Measurements from ENCODE around the gene IDS. TPM values are rescaled to one million over a fixed set of nuclear protein-coding genes. Genes with fewer than 3 reads are reported as not detected.
A peak's percentile ranks its signal among the peaks of the same experiment; 100 is the strongest.
"Not testable (repeated sequence)": the region's sequence is repeated elsewhere in the genome, so short reads cannot be mapped to it uniquely, and the experiment has no call there.

Gene IDS
- total RNA-seq, 4 donors from 2014 or later: 42.7 to 117 (median 83.7) TPM

DNA sequence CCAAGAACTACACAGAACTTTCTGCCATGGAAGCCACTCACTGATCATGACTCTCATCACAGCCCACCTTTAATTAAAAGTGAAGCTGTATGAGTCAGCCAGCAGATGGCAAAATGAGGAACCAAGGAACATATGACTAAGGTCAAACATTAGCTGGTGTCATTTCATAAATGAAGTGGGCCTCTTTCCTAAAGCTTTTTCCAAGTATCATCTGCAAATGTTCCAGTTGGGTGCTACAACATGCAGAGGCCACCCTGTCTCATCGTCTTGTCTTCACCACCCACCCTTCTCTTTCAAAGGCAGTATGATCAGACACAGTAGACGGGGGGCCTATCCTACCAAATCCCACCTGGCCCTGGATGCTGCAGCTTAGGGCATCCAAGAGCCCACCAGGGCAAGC is 26.5 kb upstream of the IDS start:
- no peaks in the 10 kb centered on the region for H3K9me3 ChIP-seq
- H3K27me3 ChIP-seq: no peaks in the 10 kb centered on the region
- no peaks in the 10 kb centered on the region for H3K36me3 ChIP-seq
- intact Hi-C loops (cut with DNase I; ENCODE audit: low total_unique reads): no loop called here
- TF ChIP-seq CTCF (IDR thresholded peaks at IDR 0.05) (no peak), POLR2A (IDR thresholded peaks at IDR 0.05) (no peak)
- H3K27ac ChIP-seq: no peak overlapping the region
- H3K4me3 ChIP-seq: no peak overlapping the region
- H3K4me1 ChIP-seq: no peaks in the 10 kb centered on the region
- no peak for DNase-seq

DNA sequence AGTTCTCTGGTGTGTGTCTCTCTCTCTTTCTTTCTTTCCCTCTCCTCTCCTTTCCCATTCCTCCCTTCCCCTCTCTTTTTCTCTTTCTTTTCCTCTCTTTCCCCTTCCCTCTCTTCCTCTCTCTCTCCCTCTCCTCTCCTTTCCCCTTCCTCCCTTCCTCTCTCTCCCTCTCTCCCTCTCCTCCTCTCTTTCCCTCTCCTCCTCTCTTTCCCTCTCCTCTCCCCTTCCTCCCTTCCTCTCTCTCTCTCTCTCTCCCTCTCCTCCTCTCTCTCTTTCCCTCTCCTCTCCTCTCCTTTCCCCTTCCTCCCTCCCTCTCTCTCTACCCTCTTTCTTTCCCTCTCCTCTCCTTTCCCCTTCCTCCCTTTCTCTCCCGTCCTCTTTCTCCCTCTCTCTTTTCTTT is 23.3 kb upstream of the IDS start:
- Histone ChIP-seq H3K4me3 (no peak overlapping the region), H3K36me3 (no peaks in the 10 kb centered on the region), H3K4me1 (no peaks in the 10 kb centered on the region), H3K9me3 (no peaks in the 10 kb centered on the region), H3K27ac (no peak overlapping the region), H3K27me3 (no peaks in the 10 kb centered on the region)
- TF ChIP-seq POLR2A (IDR thresholded peaks at IDR 0.05) (no peak), CTCF (IDR thresholded peaks at IDR 0.05) (no peak)
- DNase-seq: no peak
- intact Hi-C loops (cut with DNase I; ENCODE audit: low total_unique reads): no loop called here

GRCh38 chrX:149527705-149528104 is 22.6 kb upstream of the IDS start:
- H3K36me3 ChIP-seq: no peaks in the 10 kb centered on the region
- H3K9me3 ChIP-seq: no peaks in the 10 kb centered on the region
- intact Hi-C loops (cut with DNase I; ENCODE audit: low total_unique reads): no loop called here
- no peak overlapping the region for H3K4me3 ChIP-seq
- no peaks in the 10 kb centered on the region for H3K27me3 ChIP-seq
- H3K4me1 ChIP-seq: no peaks in the 10 kb centered on the region
- no peak overlapping the region for H3K27ac ChIP-seq
- TF ChIP-seq CTCF (IDR thresholded peaks at IDR 0.05) (peak; percentile 28 to 49 (median 44)), POLR2A (IDR thresholded peaks at IDR 0.05) (no peak)
- no peak for DNase-seq

GRCh38 chrX:149526318-149527033 is 21.4 kb upstream of the IDS start:
- DNase-seq; H3K4me3 ChIP-seq; H3K27me3 ChIP-seq; intact Hi-C loops (cut with DNase I; ENCODE audit: low total_unique reads); H3K9me3 ChIP-seq; H3K4me1 ChIP-seq; H3K36me3 ChIP-seq: not testable (repeated sequence)
- peak overlapping the region in 1 of 2 donors; percentile 25 for H3K27ac ChIP-seq

- intact Hi-C loops (cut with DNase I; ENCODE audit: low total_unique reads); H3K27me3 ChIP-seq; H3K4me1 ChIP-seq; H3K36me3 ChIP-seq; DNase-seq; H3K4me3 ChIP-seq; H3K9me3 ChIP-seq: not testable (repeated sequence)
- peak overlapping the region in 1 of 2 donors; percentile 25 for H3K27ac ChIP-seq
These were observed 20.8 kb upstream of the IDS start for GRCh38 chrX:149525903-149526302.

GRCh38 chrX:149525389-149525788 is 20.3 kb upstream of the IDS start:
- intact Hi-C loops (cut with DNase I; ENCODE audit: low total_unique reads); H3K4me1 ChIP-seq; H3K9me3 ChIP-seq; H3K27me3 ChIP-seq; H3K36me3 ChIP-seq; H3K4me3 ChIP-seq: not testable (repeated sequence)
- peak; percentile 44 to 50 for DNase-seq
- H3K27ac ChIP-seq: peak overlapping the region in 1 of 2 donors; percentile 40

DNA sequence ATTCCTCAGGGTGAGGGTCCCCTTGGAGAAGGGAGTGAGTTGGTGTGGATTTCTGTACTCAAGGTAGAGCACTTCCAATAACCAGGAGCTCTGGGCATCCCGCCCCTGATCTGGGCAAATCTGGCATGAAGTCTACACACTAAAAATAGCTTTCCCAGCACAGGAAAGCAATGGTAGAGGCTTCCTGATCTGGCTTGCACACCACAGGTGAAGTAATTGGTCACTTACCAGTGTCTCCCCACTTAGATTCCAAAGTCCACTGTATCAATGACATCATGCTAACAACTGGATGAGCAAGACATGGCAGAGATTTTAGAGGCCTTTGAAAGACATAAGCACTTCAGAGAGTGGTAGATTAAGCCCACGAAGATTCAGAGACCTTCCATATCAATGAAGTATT is 17.8 kb upstream of the IDS start:
- H3K27me3 ChIP-seq: no peaks in the 10 kb centered on the region
- intact Hi-C loops (cut with DNase I; ENCODE audit: low total_unique reads): no loop called here
- H3K36me3 ChIP-seq: no peaks in the 10 kb centered on the region
- no peaks in the 10 kb centered on the region for H3K4me1 ChIP-seq
- TF ChIP-seq CTCF (IDR thresholded peaks at IDR 0.05) (no peak), POLR2A (IDR thresholded peaks at IDR 0.05) (no peak)
- H3K9me3 ChIP-seq: no peaks in the 10 kb centered on the region
- H3K4me3 ChIP-seq: no peak overlapping the region
- DNase-seq: no peak
- H3K27ac ChIP-seq: no peak overlapping the region
